Heart left ventricle (tissue), 16 donors: ENCODE measurements around the gene GRIK1. TPM values are rescaled to one million over a fixed set of nuclear protein-coding genes. Genes with fewer than 3 reads are reported as not detected.
A peak's percentile ranks its signal among the peaks of the same experiment; 100 is the strongest.

Source experiments
- ATAC-seq, 4 donors: fragments of 200-7000 bp; cut with Tn5 transposase; one replicate each; pipeline ENCODE4 v1.9.1; 2020 to 2022; ENCODE audit warnings: moderate library complexity in 4 of 4, mild to moderate bottlenecking in 3 of 4, moderate number of reproducible peaks in 1 of 4
- DNase-seq, 5 donors: peaks; one replicate each; pipeline ENCODE4 v3.0.0-alpha.2; 2020
- H3K27ac ChIP-seq, 12 donors: fragments of 200-600 bp; sonication (generic) in 4 of 12; one replicate each; pipeline versions ENCODE4 v1.5.0 to v1.8.0; 2016 to 2022; ENCODE audit warnings: mild to moderate bottlenecking in 2 of 12
- H3K27me3 ChIP-seq, 9 donors: fragments of 200-600 bp; sonication (generic) in 2 of 9; one replicate each; pipeline versions ENCODE4 v1.5.1 to v1.8.0; 2016 to 2022; ENCODE audit warnings: mild to moderate bottlenecking in 3 of 9
- H3K36me3 ChIP-seq, 9 donors: fragments of 200-600 bp; sonication (generic) in 2 of 9; one replicate each; pipeline versions ENCODE4 v1.5.0 to v1.8.0; 2018 to 2022; ENCODE audit warnings: mild to moderate bottlenecking in 2 of 9
- H3K4me1 ChIP-seq, 12 donors: fragments of 200-600 bp; sonication (generic) in 4 of 12; one replicate each; pipeline versions ENCODE4 v1.5.0 to v1.8.0; 2016 to 2022; ENCODE audit warnings: mild to moderate bottlenecking in 3 of 12
- H3K4me3 ChIP-seq, 12 donors: fragments of 200-600 bp; sonication (generic) in 4 of 12; one replicate each; pipeline versions ENCODE4 v1.5.0 to v1.8.0; 2017 to 2022; ENCODE audit warnings: mild to moderate bottlenecking in 9 of 12, moderate library complexity in 4 of 12
- H3K9me3 ChIP-seq, 12 donors: fragments of 200-600 bp; sonication (generic) in 4 of 12; one replicate each; pipeline versions ENCODE4 v1.5.0 to v1.8.0; 2016 to 2022; ENCODE audit warnings: mild to moderate bottlenecking in 1 of 12
- POLR2A ChIP-seq, 2 donors: fragments of 450-650 bp; IDR thresholded peaks; one replicate each; pipeline ENCODE4 v1.6.1; 2017; ENCODE audit warnings: antibody characterized with exemption in 2 of 2, mild to moderate bottlenecking in 2 of 2, moderate library complexity in 2 of 2
- WGBS, 4 donors: extraction: QIAGEN DNeasy Blood & Tissue Kit in 2 of 4; methylation state at CpG; one replicate each; pipeline versions ENCODE4 v1.1.5 to v1.1.7; 2013 to 2018; 5-methylcytosine and 5-hydroxymethylcytosine counted together
- intact Hi-C, 10 donors: fragments of 100-400 bp; cut with DNase I; formaldehyde crosslinking; loops; one replicate each; pipeline versions ENCODE4 v1.11.1 to v1.14.2; 2022
- polyA plus RNA-seq, 2 donors: library from polyadenylated mRNA; stranded (reverse); fragments of 200-250 nt; gene quantifications; one replicate each; pipeline ENCODE4 v1.2.3, GENCODE V29; 2013
- total RNA-seq, 9 donors: library from RNA; depleted of rRNA in 2 of 9; stranded (reverse); fragments of >200 nt in 2 of 9; fragmentation: NEBNext Ultra II Directional in 3 of 9; extraction: Animal tissue kit (Norgen Biotek cat#: 25700) in 3 of 9; gene quantifications; one replicate each; pipeline versions ENCODE4 v1.1.0 to v1.2.4, GENCODE V29; 2016 to 2023
- TF ChIP-seq, protein P1 (sequence below), 12 donors: fragments of 200-600 bp; sonication (generic) in 4 of 12; IDR thresholded peaks; one replicate each; pipeline versions ENCODE4 v1.5.0 to v1.8.0; 2018 to 2022; ENCODE audit warnings: antibody characterized with exemption in 12 of 12, mild to moderate bottlenecking in 5 of 12
- donor health status: ischemic (EF 13 %, LVEDD 7.1; RV severe dilation, severe dysfunction).
- donor health status: healthy with polysubstance abuse.
- donor health status: DM: no; HTN: yes; CAD: no.
- donor health status: DM: no; HTN: no; CAD: no.
- donor health status: ischemic (EF 25% LVEDD 6.9; RV normal size, moderate dysfunction).
- donor health status: ischemic (EF 25% LVEDD 5.7; RV mildly dilated, moderate dysfunction).
- donor health status: healthy.
- donor health status: DM: yes; HTN: yes; CAD: no.
- donor health status: ischemic (EF 35%, LVEDD 5.7; RV mildly dilated, moderate dysfunction).
- donor health status: nonischemic (EF 11% LVEDD 7.7; RV severe dilation, severe dysfunction).
- donor health status: DM: yes; HTN: yes; CAD: no.
- donor health status: PGD.
- donor health status: ischemic (EF 29% LVEDD 5.4; RV normal size, mild dysfunction).
- donor health status: nonischemic (EF 23%, LVEDD 6.1; RV moderate dilation, normal function).

The GRIK1 gene
- total and polyA plus RNA-seq, 11 donors: 0.12 TPM; not detected in 10

DNA sequence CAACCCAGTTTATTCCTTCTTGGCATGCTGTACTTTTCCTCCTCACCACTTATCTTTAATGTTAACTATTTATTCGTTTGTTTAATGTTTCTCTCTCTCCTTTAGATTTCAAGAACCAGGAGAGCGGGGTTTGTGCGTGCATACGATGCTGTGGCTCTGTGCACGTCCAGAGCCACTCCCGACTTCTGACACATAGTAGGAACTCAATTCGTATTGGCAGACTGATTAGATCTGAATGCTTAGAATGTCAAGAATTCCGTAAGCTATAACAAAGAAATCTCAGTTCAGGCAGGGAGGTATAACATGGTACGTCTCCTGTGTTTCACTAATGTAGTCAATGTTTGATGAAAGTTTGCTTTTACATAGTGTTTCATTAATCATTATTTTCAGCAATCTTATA is 7.3 kb upstream of the GRIK1 start:
- Histone ChIP-seq H3K36me3 (no peaks in the 10 kb centered on the region), H3K27me3 (peaks cover 0 to 18% (median 0%) of the 10 kb centered on the region in 9 donors), H3K4me3 (no peak overlapping the region), H3K4me1 (no peaks in the 10 kb centered on the region), H3K9me3 (no peaks in the 10 kb centered on the region), H3K27ac (no peak overlapping the region)
- no peak for ATAC-seq
- no peak for DNase-seq
- intact Hi-C loops: no loop called here
- WGBS, 4 donors: 61 to 70% (median 64%) methylated on average over 9 of the region's 9 CpGs
- TF ChIP-seq, protein P1, sequence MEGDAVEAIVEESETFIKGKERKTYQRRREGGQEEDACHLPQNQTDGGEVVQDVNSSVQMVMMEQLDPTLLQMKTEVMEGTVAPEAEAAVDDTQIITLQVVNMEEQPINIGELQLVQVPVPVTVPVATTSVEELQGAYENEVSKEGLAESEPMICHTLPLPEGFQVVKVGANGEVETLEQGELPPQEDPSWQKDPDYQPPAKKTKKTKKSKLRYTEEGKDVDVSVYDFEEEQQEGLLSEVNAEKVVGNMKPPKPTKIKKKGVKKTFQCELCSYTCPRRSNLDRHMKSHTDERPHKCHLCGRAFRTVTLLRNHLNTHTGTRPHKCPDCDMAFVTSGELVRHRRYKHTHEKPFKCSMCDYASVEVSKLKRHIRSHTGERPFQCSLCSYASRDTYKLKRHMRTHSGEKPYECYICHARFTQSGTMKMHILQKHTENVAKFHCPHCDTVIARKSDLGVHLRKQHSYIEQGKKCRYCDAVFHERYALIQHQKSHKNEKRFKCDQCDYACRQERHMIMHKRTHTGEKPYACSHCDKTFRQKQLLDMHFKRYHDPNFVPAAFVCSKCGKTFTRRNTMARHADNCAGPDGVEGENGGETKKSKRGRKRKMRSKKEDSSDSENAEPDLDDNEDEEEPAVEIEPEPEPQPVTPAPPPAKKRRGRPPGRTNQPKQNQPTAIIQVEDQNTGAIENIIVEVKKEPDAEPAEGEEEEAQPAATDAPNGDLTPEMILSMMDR (IDR thresholded peaks at IDR 0.05): no peak
- no peak for TF ChIP-seq POLR2A (IDR thresholded peaks at IDR 0.05)

DNA sequence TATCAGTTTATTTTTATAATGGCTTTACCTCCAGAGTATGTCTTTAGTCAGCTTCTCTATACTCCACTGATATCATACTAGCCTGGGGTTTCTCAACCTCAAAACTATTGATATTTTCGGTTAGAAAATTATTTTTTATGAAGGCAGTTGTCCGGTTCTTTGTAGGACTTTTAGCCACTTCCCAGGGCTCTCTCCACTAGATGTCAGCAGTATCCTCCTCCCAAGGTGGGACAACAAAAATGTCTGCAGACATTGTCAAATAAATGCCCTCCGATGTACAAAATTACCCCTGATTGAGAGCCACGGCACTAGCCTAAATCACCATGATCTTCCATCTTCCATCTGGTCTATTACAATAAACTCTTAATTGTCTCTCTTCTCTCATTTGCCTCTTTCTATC is 4.1 kb upstream of the GRIK1 start:
- no peak for TF ChIP-seq POLR2A (IDR thresholded peaks at IDR 0.05)
- TF ChIP-seq, protein P1 (IDR thresholded peaks at IDR 0.05): peak in 5 of 12 donors; percentile 29 to 39 (median 29)
- Histone ChIP-seq H3K9me3 (no peaks in the 10 kb centered on the region), H3K4me1 (peaks cover 0 to 10% (median 1%) of the 10 kb centered on the region in 12 donors), H3K36me3 (no peaks in the 10 kb centered on the region), H3K27me3 (peaks cover 0 to 38% (median 16%) of the 10 kb centered on the region in 9 donors), H3K27ac (no peak overlapping the region), H3K4me3 (no peak overlapping the region)
- WGBS, 4 donors: 54 to 68% (median 57%) methylated on average over 4 of the region's 4 CpGs
- intact Hi-C loops: loop anchor here in 1 of 10 donors (5.0 kb wide), 1 partner anchor 253 kb away; no protein-coding TSS in a partner anchor
- ATAC-seq (no peak), DNase-seq (no peak)

DNA sequence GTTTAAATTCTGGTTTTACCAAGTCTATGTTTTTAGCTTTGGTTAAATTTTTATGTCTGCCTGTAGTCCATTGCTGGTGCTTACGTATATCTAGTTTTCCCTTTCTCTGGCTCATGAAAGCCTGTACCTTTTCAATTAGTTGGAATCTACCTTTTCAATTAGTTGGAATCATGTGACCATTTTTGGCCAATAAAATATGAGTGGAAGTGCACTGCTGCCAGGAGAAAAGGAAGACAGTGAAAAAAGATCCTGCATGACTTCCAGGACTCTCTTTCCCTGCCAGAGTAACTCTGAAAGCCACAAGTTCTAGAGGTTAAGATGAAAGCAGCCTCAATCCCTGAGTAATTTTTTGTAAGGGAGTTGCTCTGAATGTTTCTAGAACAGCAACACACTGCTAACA is 2.2 kb upstream of the GRIK1 start:
- H3K36me3 ChIP-seq: no peaks in the 10 kb centered on the region
- ATAC-seq (no peak), DNase-seq (no peak)
- H3K9me3 ChIP-seq: no peaks in the 10 kb centered on the region
- 92 to 97% (median 97%) methylated on average over 1 of the region's 1 CpG for WGBS, 4 donors
- H3K4me1 ChIP-seq: peaks cover 0 to 12% (median 1%) of the 10 kb centered on the region in 12 donors
- no peak overlapping the region for H3K4me3 ChIP-seq
- H3K27me3 ChIP-seq: peaks cover 0 to 56% (median 31%) of the 10 kb centered on the region in 9 donors
- H3K27ac ChIP-seq: no peak overlapping the region
- TF ChIP-seq POLR2A (IDR thresholded peaks at IDR 0.05): no peak
- TF ChIP-seq, protein P1 (IDR thresholded peaks at IDR 0.05): no peak
- intact Hi-C loops: loop anchor here in 1 of 10 donors (5.0 kb wide), 1 partner anchor 255 kb away; no protein-coding TSS in a partner anchor

DNA sequence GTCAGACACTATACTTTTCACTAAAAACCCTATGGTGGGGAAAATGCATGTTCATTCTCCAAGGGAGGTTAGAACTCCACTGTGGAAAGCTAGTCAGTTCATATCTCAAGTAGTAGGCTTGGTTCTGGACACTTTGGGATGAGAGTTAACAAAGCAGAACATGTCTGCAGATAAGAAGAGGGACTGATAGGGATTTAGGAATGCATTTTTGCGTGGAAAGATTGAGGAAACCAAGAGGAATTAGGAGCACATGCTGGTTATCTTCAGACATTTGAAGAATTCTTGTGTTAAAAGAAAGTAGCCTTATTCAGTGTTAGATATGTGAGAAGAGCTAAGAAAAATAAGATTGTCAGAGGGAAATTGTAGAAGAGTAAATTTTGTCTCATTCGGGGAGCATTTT is 1.2 kb upstream of the GRIK1 start:
- Histone ChIP-seq H3K4me1 (peaks cover 0 to 12% (median 1%) of the 10 kb centered on the region in 12 donors), H3K9me3 (no peaks in the 10 kb centered on the region), H3K4me3 (no peak overlapping the region), H3K27ac (no peak overlapping the region), H3K36me3 (no peaks in the 10 kb centered on the region), H3K27me3 (peaks cover 0 to 65% (median 40%) of the 10 kb centered on the region in 9 donors)
- no peak for DNase-seq
- no peak for TF ChIP-seq POLR2A (IDR thresholded peaks at IDR 0.05)
- TF ChIP-seq, protein P1 (IDR thresholded peaks at IDR 0.05): no peak
- ATAC-seq: no peak
- WGBS, 4 donors: 40 to 52% (median 46%) methylated on average over 2 of the region's 2 CpGs
- intact Hi-C loops: loop anchor here in 1 of 10 donors (5.0 kb wide), 1 partner anchor 256 kb away; no protein-coding TSS in a partner anchor
